ENCODE measurements around the gene GGT5. TPM values are rescaled to one million over a fixed set of nuclear protein-coding genes. Genes with fewer than 3 reads are reported as not detected.

The GGT5 gene
- total RNA-seq, 2 donors from 2014 or later: 24.9 to 41.2 TPM

- H3K9me3 ChIP-seq: no peaks in the 10 kb centered on the region
- no peaks in the 10 kb centered on the region for H3K4me1 ChIP-seq
- no peak overlapping the region for H3K27ac ChIP-seq
- no peaks in the 10 kb centered on the region for H3K27me3 ChIP-seq
- intact Hi-C loops (cut with DNase I): no loop called here
- 74 to 89% methylated on average over 3 to 12 of the region's 12 CpGs for WGBS, 2 donors
- no peak overlapping the region for H3K4me3 ChIP-seq
- DNase-seq: peak in 2 of 4 donors; percentile 32
- no peak for TF ChIP-seq POLR2A (IDR thresholded peaks at IDR 0.05)
- TF ChIP-seq, protein P1, sequence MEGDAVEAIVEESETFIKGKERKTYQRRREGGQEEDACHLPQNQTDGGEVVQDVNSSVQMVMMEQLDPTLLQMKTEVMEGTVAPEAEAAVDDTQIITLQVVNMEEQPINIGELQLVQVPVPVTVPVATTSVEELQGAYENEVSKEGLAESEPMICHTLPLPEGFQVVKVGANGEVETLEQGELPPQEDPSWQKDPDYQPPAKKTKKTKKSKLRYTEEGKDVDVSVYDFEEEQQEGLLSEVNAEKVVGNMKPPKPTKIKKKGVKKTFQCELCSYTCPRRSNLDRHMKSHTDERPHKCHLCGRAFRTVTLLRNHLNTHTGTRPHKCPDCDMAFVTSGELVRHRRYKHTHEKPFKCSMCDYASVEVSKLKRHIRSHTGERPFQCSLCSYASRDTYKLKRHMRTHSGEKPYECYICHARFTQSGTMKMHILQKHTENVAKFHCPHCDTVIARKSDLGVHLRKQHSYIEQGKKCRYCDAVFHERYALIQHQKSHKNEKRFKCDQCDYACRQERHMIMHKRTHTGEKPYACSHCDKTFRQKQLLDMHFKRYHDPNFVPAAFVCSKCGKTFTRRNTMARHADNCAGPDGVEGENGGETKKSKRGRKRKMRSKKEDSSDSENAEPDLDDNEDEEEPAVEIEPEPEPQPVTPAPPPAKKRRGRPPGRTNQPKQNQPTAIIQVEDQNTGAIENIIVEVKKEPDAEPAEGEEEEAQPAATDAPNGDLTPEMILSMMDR (IDR thresholded peaks at IDR 0.05): no peak
- ATAC-seq: no peak
- H3K36me3 ChIP-seq (replicated peaks in 1 of 2; ENCODE audit: insufficient read depth in 1 of 2, low read depth in 2 of 2): peaks cover 0 to 40% of the 10 kb centered on the region in 2 donors
Observed at GRCh38 chr22:24170188-24170587, 74.7 kb downstream of the GGT5 start.

Other genes with a start within 250 kb of the GGT5 start
- gene GSTT4, start 239.6 kb downstream of the GGT5 start, total RNA-seq: not detected
- gene CABIN1, start 233.8 kb downstream of the GGT5 start, total RNA-seq: 10 to 100 TPM; 32.4 to 80.8 TPM
- gene SUSD2, start 63.6 kb downstream of the GGT5 start, total RNA-seq: 1 to 10 TPM; 4.2 to 7.6 TPM
- 10 to 100 TPM; 23.1 to 26.0 TPM for gene SPECC1L, start 25.7 kb upstream of the GGT5 start, total RNA-seq
- 10 to 100 TPM in 1 of 2 donors, 1 to 10 TPM in 1; 2.1 to 19.4 TPM for gene ADORA2A, start 182.5 kb upstream of the GGT5 start, total RNA-seq

Measured in body of pancreas (tissue), 4 donors.